CD14-positive monocyte (primary cell): ENCODE data around the gene IL18R1. TPM values are rescaled to one million over a fixed set of nuclear protein-coding genes. Genes with fewer than 3 reads are reported as not detected.

ENCODE experiments used
- DNase-seq, 3 donors: peaks; one replicate each; pipeline ENCODE4 v3.0.0-alpha.2; 2011 to 2022
- H2AFZ ChIP-seq: 2 replicates; pipeline ENCODE4 v1.6.0; 2012; ENCODE audit warnings: mild to moderate bottlenecking, low read depth, low read length, inconsistent platforms; ENCODE audit not compliant: insufficient read depth, poor library complexity, severe bottlenecking
- H3K27ac ChIP-seq, 2 donors: 1 replicate in 1 of 2; 2 replicates in 1 of 2; pipeline ENCODE4 v1.5.1; 2012 to 2013; ENCODE audit warnings: low read length in 2 of 2, control low read depth in 1 of 2, inconsistent platforms in 1 of 2, low read depth in 1 of 2, mild to moderate bottlenecking in 1 of 2
- H3K27me3 ChIP-seq, 2 donors: one replicate each; pipeline versions ENCODE4 v1.6.0 to v1.6.1; 2011 to 2013; ENCODE audit warnings: low read length in 2 of 2; ENCODE audit not compliant: control insufficient read depth in 2 of 2, insufficient read depth in 2 of 2
- H3K36me3 ChIP-seq, 2 donors: replicated peaks in 1 of 2; 1 replicate in 1 of 2; 2 replicates in 1 of 2; pipeline versions ENCODE4 v1.5.1 to v1.6.1; 2012 to 2013; ENCODE audit warnings: low read length in 2 of 2, control low read depth in 1 of 2, inconsistent platforms in 1 of 2, mild to moderate bottlenecking in 1 of 2; ENCODE audit not compliant: insufficient read depth in 2 of 2, control insufficient read depth in 1 of 2
- H3K4me1 ChIP-seq, 2 donors: 1 replicate in 1 of 2; 2 replicates in 1 of 2; pipeline versions ENCODE4 v1.5.1 to v1.6.1; 2012 to 2013; ENCODE audit warnings: low read length in 2 of 2, control low read depth in 1 of 2, inconsistent platforms in 1 of 2, mild to moderate bottlenecking in 1 of 2, moderate library complexity in 1 of 2; ENCODE audit not compliant: insufficient read depth in 2 of 2, control insufficient read depth in 1 of 2
- H3K4me2 ChIP-seq: replicated peaks from 2 replicates; pipeline ENCODE3; 2012; ENCODE audit warnings: low read length, moderate library complexity, mild to moderate bottlenecking; ENCODE audit not compliant: poor library complexity, severe bottlenecking; ENCODE audit errors: extremely low read depth
- H3K4me3 ChIP-seq, 3 experiments: fragments of 200-600 bp in 1 of 3; sonication (generic) in 1 of 3; replicated peaks in 1 of 3; 1 replicate in 2 of 3; 2 replicates in 1 of 3; pipeline ENCODE4 v1.5.1; 2011 to 2013; ENCODE audit warnings: low read length in 3 of 3, mild to moderate bottlenecking in 3 of 3, control low read depth in 2 of 3, low read depth in 2 of 3, inconsistent platforms in 1 of 3, moderate library complexity in 1 of 3
- H3K79me2 ChIP-seq: 2 replicates; pipeline ENCODE4 v1.6.0; 2012; ENCODE audit warnings: mild to moderate bottlenecking, control low read depth, inconsistent platforms, low read length, moderate library complexity; ENCODE audit not compliant: insufficient read depth
- H3K9ac ChIP-seq: 2 replicates; pipeline ENCODE4 v1.6.0; 2017; ENCODE audit warnings: low read length, mild to moderate bottlenecking; ENCODE audit not compliant: insufficient read depth, poor library complexity, severe bottlenecking
- H3K9me3 ChIP-seq, 2 donors: replicated peaks in 1 of 2; 1 replicate in 1 of 2; 2 replicates in 1 of 2; pipeline versions ENCODE4 v1.5.1 to v1.6.1; 2012 to 2013; ENCODE audit warnings: low read length in 2 of 2, control low read depth in 1 of 2; ENCODE audit not compliant: control insufficient read depth in 1 of 2, insufficient read depth in 1 of 2
- H4K20me1 ChIP-seq: 2 replicates; pipeline ENCODE4 v1.6.0; 2012; ENCODE audit warnings: mild to moderate bottlenecking, low read length, control low read depth, moderate library complexity; ENCODE audit not compliant: insufficient read depth
- H3K27ac Mint-ChIP-seq, 7 donors: one replicate each; pipeline ENCODE4 v1.8.0; 2020; ENCODE audit warnings: mild to moderate bottlenecking in 7 of 7, mixed read lengths in 7 of 7, moderate library complexity in 6 of 7, inconsistent platforms in 2 of 7
- H3K27me3 Mint-ChIP-seq, 3 donors: one replicate each; pipeline ENCODE4 v1.8.0; 2021 to 2022; ENCODE audit warnings: low read depth in 3 of 3, mild to moderate bottlenecking in 3 of 3, mixed read lengths in 3 of 3, moderate library complexity in 3 of 3, inconsistent platforms in 1 of 3
- H3K36me3 Mint-ChIP-seq, 2 donors: one replicate each; pipeline ENCODE4 v1.8.0; 2020; ENCODE audit warnings: mixed read lengths in 2 of 2, inconsistent platforms in 1 of 2, mild to moderate bottlenecking in 1 of 2
- H3K4me1 Mint-ChIP-seq: one replicate; pipeline ENCODE4 v1.8.0; 2020; ENCODE audit warnings: mild to moderate bottlenecking, mixed read lengths
- H3K4me3 Mint-ChIP-seq, 2 donors: one replicate each; pipeline ENCODE4 v1.8.0; 2020; ENCODE audit warnings: mild to moderate bottlenecking in 2 of 2, mixed read lengths in 2 of 2, moderate library complexity in 1 of 2
- H3K9me3 Mint-ChIP-seq, 7 donors: one replicate each; pipeline ENCODE4 v1.8.0; 2020 to 2022; ENCODE audit warnings: mixed read lengths in 7 of 7, mild to moderate bottlenecking in 6 of 7, moderate library complexity in 6 of 7, inconsistent platforms in 2 of 7
- CTCF ChIP-seq: fragments of 200-600 bp; IDR thresholded peaks from one replicate; pipeline ENCODE4 v1.8.0; 2022; ENCODE audit warnings: antibody characterized with exemption, mild to moderate bottlenecking
- WGBS: methylation state at CpG from one replicate; pipeline ENCODE4 v1.1.5; 2013; ENCODE audit warnings: missing lambda C conversion rate; ENCODE audit not compliant: insufficient coverage; 5-methylcytosine and 5-hydroxymethylcytosine counted together
- intact Hi-C, 2 donors: fragments of 100-400 bp; cut with micrococcal nuclease; formaldehyde crosslinking; loops; one replicate each; pipeline versions ENCODE4 v1.15.0 to v1.15.1; 2023
- polyA plus RNA-seq, 3 donors: library from polyadenylated mRNA; depleted of rRNA in 1 of 3; unstranded in 2 of 3; stranded (reverse) in 1 of 3; fragments of 300-500 nt in 2 of 3; fragments of >200 nt in 1 of 3; fragmentation: Illumina TruSeq in 2 of 3; gene quantifications; 1 replicate in 2 of 3; 2 replicates in 1 of 3; pipeline ENCODE4 v1.2.3, GENCODE V29; 2012 to 2021

IL18R1 gene
- polyA plus RNA-seq, 3 donors = 0.03 to 0.15 (median 0.11) TPM

- DNase-seq = no peak
- H3K27ac Mint-ChIP-seq = no peak overlapping the region
- peaks cover 11 to 30% (median 13%) of the 10 kb centered on the region in 3 donors for H3K27me3 Mint-ChIP-seq
- H3K36me3 Mint-ChIP-seq = no peaks in the 10 kb centered on the region
- no CpG with 5 or more reads among the region's 1 CpG for WGBS
- Histone ChIP-seq H3K27me3 (peaks cover 12 to 15% of the 10 kb centered on the region in 2 donors), H2AFZ (no peak overlapping the region), H3K9me3 (no peaks in the 10 kb centered on the region), H3K4me1 (no peaks in the 10 kb centered on the region), H3K27ac (no peak overlapping the region), H3K9ac (no peak overlapping the region), H3K4me2 (no peak overlapping the region), H3K36me3 (no peaks in the 10 kb centered on the region), H3K4me3 (no peak overlapping the region), H4K20me1 (no peaks in the 10 kb centered on the region), H3K79me2 (no peaks in the 10 kb centered on the region)
- intact Hi-C loops = no loop called here
- H3K4me3 Mint-ChIP-seq = no peak overlapping the region
- peaks cover 5% of the 10 kb centered on the region for H3K4me1 Mint-ChIP-seq
- no peak for TF ChIP-seq CTCF
- H3K9me3 Mint-ChIP-seq = peaks cover 0 to 7% (median 0%) of the 10 kb centered on the region in 7 donors
Measured at GRCh38 chr2:102337012-102337411, 18.6 kb upstream of the IL18R1 start.

GRCh38 chr2:102337481-102338386, 17.9 kb upstream of the IL18R1 start:
- Histone ChIP-seq H3K4me1 (no peaks in the 10 kb centered on the region), H3K27me3 (peaks cover 12 to 17% of the 10 kb centered on the region in 2 donors), H2AFZ (no peak overlapping the region), H3K27ac (no peak overlapping the region), H3K4me2 (no peak overlapping the region), H3K9me3 (no peaks in the 10 kb centered on the region), H3K4me3 (no peak overlapping the region), H3K36me3 (no peaks in the 10 kb centered on the region), H3K9ac (no peak overlapping the region), H3K79me2 (no peaks in the 10 kb centered on the region), H4K20me1 (no peaks in the 10 kb centered on the region)
- intact Hi-C loops = no loop called here
- no peak overlapping the region for H3K4me3 Mint-ChIP-seq
- H3K9me3 Mint-ChIP-seq = peaks cover 0 to 6% (median 0%) of the 10 kb centered on the region in 7 donors
- no peak for DNase-seq
- TF ChIP-seq CTCF = no peak
- peaks cover 5% of the 10 kb centered on the region for H3K4me1 Mint-ChIP-seq
- no peak overlapping the region for H3K27ac Mint-ChIP-seq
- H3K27me3 Mint-ChIP-seq = peaks cover 11 to 26% (median 13%) of the 10 kb centered on the region in 3 donors
- H3K36me3 Mint-ChIP-seq = no peaks in the 10 kb centered on the region
- no CpG with 5 or more reads among the region's 3 CpGs for WGBS
